ENCODE measurements around the gene PTPRE. TPM values are rescaled to one million over a fixed set of nuclear protein-coding genes. Genes with fewer than 3 reads are reported as not detected.

The PTPRE gene
- total RNA-seq, 1 donor from 2014 or later = 1.6 TPM

DNA sequence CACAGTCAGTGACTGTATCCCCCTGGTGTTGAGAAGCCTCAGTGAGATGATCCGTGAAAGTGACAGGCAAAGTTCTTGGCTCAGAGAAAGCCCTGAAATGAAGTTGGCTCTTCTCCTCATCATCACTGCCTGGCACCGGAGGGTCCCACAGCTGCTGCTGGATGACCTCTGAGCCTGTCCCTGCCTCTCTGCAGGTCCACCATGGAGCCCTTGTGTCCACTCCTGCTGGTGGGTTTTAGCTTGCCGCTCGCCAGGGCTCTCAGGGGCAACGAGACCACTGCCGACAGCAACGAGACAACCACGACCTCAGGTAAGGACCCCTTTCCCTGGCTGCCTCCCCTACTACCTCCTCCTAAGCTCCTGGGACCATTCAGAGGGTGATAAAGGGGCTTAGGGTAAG lies 133.8 kb downstream of the PTPRE start:
- ATAC-seq = no peak
- no peak for DNase-seq (ENCODE audit: low spot score)

DNA sequence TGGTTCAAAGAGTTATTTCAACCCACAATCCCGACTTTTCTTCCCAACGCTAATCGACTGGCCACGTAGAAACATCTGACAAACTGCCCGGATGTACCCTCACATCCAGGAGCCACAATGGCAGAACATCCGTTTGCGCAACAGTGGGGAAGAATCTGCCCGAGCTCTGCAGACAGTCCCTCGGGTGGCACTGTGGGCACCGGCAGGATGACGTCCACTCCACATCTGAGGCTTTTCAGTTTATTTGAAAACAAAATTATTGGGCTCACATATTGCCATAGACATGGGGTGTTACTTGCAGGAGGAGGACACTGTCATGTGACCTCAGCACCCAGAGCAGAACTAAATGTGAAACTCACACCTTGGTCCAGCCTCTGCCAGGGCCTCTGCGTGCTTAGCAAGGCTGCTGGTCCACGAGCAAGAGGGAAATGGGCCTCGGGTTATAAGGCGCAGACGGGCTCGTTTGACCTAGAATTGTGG lies 135.3 kb downstream of the PTPRE start:
- ATAC-seq (no peak), DNase-seq (ENCODE audit: low spot score) (no peak)

DNA sequence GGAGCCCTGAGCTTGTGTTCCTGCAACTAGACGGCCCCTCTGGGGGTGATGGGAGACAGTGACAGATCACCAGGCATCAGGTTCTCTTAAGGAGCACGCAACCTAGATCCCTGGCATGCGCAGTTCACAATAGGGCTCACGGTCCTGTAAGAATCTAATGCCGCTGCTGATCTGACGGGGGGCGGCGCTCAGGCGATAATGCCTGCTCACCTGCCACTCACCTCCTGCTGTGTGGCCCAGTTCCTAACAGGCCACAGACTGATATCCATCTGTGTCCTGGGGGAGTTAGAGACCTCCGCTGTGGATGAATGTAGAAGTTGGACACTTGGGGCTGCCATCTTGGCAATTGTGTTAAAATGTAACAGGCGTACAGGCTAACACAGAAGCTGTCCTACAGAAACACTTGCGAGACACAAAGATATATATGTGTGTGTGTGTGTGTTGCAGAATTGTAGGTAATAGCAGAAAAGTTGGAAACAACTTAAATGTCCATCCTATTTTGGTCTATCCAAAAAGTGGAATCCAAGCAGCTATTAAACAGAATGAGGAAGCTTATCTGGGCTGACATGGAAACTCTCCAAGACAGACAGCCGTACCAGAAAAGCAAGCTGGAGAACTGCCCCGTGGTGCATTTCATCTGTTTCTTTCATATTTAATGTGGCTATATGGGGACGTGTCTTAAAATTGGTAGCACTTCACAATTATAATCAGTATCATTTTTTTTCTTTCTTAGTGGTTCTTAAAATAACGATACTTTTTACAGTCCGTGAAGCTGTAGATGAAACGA lies 136.5 kb downstream of the PTPRE start:
- ATAC-seq (no peak), DNase-seq (ENCODE audit: low spot score) (no peak)

GRCh38 chr10:128044186-128044585 lies 137.3 kb downstream of the PTPRE start:
- no peak for ATAC-seq
- DNase-seq (ENCODE audit: low spot score) = no peak

DNA sequence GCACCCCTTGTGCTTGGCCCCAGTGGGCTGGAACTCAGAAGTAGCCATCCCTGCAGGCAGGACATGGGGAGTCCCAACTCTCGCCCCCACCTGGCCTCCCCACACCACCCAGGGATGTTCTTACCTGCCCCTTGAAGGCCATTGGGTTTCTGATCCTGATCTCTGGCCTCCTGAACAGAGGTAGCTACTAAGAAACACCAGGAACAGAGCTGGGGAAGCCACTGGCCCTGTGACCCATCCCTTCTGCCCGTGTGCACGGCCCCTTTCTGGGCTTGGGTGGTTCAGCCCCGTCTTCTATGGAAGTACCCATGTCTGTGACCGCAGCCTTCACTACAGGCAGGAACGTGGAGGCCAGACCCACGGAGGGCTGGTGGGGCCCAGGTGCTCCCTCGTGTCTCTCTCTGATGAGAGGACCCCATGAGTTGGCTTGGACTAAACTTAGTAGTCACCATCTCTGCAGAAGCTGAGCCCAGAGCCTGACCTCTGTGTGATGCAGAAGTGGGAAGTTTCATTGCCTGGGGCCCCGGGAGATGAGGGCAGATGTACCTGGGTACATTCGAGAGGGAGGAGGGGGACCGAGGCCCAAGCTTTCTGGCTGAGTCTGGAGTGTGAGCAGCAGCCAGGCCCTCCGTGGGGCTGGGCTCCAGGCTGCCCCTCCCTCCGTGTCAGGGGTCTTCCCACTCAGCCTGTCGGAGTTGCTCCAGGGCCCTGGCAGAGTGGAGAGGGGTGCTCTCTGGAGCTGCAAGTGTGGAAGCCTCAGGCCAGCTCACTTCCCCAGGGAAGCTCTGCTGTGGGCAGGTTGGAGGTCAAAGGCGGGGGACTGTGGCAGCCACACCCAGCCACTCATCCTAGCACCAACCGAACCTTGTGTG lies 138.3 kb downstream of the PTPRE start:
- DNase-seq (ENCODE audit: low spot score) = no peak
- ATAC-seq = no peak

DNA sequence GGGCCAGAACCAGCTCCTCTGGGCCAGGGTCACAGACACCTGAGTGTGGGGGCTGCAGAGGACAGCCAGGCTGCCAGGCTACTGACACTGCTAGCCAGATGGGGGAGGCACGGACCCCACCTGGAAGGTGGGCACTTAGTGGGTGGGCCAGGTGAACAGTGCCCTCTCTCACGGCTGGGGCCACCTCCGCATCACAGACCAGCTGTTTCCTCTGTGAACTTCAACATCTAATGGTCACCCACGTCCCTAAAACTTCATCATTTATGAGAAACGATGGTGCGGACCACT lies 138.9 kb downstream of the PTPRE start:
- no peak for DNase-seq (ENCODE audit: low spot score)
- no peak for ATAC-seq

DNA sequence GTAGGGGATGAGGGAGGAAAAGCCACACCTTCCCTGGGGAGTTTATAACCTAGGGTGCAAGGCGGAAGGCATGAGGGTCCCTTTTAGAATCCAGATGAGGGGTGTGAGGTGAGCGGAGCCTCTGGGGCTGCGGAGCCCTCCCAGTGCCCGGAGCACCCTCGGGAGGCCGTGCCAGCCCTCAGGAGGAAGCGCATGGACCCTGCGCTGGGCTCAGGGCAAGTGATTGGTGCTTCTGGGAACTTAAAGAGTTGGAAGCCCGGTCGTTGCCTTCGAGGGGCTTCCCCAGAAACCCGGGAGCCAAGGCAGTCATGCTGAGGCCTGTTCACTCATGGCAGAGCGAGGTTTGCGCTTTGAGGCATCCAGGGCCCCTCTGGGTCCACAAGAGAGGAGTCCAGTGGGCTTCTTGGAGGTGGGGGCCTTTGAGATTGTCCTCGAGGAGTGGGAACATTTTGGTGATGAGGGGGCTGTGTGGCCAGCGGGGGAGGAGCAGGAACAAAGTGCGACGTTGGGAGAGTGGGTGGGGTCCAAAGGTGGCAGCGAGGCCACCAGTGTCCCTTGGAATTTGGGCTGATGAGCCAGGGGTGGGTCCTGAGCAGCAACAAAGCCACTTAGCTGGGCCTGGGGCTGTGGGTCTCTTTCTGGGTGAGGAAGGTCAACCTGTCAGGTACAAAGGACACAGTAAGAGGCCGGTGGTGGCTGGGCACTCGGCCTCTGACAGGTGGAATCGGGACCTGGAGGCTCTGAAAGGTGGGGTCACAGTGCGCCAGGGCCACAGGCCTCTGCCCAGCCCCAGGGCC lies 139.5 kb downstream of the PTPRE start:
- DNase-seq (ENCODE audit: low spot score) = no peak
- no peak for ATAC-seq

- DNase-seq (ENCODE audit: low spot score) (no peak), ATAC-seq (no peak)
These were observed 140.0 kb downstream of the PTPRE start for GRCh38 chr10:128046953-128047290.

GRCh38 chr10:128047351-128047750 lies 140.4 kb downstream of the PTPRE start:
- ATAC-seq = peak; percentile 75
- DNase-seq (ENCODE audit: low spot score) = peak; percentile 61

GRCh38 chr10:128047991-128048818 lies 141.3 kb downstream of the PTPRE start:
- no peak for DNase-seq (ENCODE audit: low spot score)
- ATAC-seq = no peak

- DNase-seq (ENCODE audit: low spot score) (no peak), ATAC-seq (no peak)
These were observed 141.9 kb downstream of the PTPRE start for GRCh38 chr10:128048819-128049210.

DNA sequence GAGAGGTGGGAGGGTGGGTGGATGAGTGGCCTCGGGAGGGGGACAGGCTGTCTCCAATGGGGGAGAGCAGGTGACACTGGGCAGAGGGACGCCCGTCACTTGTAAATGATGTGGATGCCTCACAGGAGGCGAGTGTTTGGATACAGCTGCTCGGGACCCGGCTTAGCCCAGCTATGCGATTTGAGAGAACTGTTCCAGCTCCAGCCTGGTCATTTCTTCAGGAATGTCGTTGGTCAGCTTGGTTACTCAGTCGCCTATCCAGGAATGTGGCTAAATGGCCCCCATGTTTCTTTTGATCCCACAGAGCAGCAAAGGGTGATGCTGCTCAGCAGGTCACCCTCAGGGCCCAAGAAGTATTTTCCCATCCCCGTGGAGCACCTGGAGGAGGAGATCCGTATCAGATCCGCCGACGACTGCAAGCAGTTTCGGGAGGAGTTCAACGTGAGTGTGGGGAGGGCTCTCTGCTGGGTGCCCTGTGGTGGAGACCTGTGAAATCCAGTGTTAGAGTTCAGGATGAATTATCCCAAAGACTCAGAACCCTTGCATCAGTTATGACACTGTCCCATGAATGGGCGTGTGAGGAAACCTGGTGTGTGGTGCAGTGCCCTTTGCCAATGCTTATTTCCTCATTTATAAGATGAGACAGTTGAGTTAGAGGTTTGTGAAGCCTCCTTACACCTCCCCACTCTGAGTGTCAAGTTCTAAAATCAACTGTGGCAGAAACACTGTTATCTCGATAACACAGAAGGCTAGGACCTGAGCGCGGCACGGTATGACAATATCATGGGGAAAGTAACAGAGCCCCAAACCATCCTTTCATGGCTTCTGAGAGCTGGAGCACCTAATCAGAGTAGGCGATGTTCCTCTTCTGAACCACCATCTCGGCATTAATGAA lies 142.6 kb downstream of the PTPRE start:
- ATAC-seq = no peak
- no peak for DNase-seq (ENCODE audit: low spot score)

- no peak for ATAC-seq
- DNase-seq (ENCODE audit: low spot score) = no peak
These were observed 143.2 kb downstream of the PTPRE start for GRCh38 chr10:128050121-128050516.

DNA sequence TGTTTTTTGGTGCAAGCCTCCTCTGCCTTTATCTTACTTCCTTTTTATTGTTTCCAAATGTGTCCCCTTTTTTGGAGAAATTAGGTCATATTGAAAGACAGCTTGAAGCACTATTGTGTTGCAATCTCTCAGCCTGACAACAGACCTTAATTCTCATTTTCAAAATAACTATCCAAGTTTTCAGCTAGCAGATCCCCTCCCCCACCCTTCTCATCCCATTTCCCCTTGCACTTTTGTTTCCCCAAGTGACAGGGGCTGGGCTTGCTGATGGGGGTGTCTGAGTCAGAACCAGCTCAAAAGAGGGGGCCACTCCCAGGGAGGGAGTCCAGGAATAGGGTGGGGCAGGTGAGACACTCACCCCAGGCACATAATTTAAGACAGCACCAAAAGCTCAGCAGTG lies 144.0 kb downstream of the PTPRE start:
- no peak for ATAC-seq
- no peak for DNase-seq (ENCODE audit: low spot score)

GRCh38 chr10:128051548-128051947 lies 144.6 kb downstream of the PTPRE start:
- no peak for DNase-seq (ENCODE audit: low spot score)
- no peak for ATAC-seq

GRCh38 chr10:128052696-128053095 lies 145.8 kb downstream of the PTPRE start:
- DNase-seq (ENCODE audit: low spot score) (no peak), ATAC-seq (no peak)

DNA sequence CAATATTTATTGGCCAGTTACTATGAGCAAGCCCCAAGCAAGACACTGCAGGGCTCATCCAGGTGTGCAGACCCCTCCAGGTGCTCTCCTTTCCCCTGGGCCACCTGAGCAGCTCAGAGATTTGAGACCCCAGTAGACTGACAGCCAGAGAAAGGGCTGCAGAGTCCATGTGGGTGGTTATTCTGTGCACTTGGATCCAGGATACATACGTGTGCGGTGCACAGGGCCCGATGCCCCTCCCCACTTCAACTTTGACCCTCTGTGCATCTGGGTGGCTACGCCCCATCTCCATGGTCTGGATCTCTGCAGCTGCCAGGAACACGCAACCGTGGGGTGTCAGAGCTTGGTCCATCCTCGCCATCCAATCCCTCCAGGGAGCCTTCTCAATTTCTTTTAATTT lies 146.5 kb downstream of the PTPRE start:
- no peak for DNase-seq (ENCODE audit: low spot score)
- ATAC-seq = no peak

DNA sequence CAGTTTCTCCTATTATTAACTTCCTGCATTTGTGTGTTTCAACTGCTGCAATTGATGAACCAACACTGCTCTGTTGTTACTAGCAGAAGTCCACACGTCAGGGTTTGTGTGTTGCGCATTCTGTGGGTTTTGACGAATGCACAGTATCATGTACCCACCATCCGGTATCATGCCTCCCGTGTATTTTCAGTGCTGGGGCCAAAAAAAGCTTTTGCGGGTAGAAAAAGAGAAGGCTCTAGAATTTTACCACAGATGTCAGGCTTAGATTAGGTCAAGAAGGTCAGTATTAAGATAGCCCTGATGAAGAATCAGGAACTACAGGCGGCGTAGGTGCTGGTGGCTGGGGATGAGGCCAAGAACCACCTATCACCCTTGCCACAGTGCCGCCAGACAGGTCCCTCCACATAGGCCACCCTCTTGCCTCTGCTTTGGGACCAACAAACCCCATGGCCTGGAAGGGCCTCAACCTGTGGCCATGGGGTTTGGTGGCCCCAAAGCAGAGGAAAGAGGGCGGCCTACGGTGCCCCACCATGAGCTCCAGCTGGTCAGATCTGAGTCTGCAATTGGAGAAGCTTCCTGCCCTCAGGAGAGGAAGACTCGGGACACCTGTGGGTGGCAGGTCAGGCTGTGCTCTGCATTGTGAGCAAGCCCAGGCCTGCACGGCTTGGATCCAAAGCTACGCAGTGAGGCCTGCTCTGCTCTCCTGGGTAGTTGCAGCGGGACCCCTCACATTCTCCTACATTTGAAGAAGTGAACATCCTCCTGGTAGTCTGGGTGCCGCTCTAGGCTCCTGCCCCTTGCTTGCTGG lies 147.5 kb downstream of the PTPRE start:
- DNase-seq (ENCODE audit: low spot score) (no peak), ATAC-seq (peak; percentile 18)

All from left lobe of liver (tissue), 2 donors.